Posterior cingulate gyrus (tissue), 11 donors: ENCODE results near the gene TUBB3.

Experiments
- DNase-seq, 10 donors: peaks; one replicate each; pipeline versions ENCODE4 v3.0.0 to v3.0.0-alpha.2; 2020 to 2021; ENCODE audit warnings: mixed read lengths in 3 of 10
- intact Hi-C: fragments of 100-400 bp; cut with DNase I; formaldehyde crosslinking; loops from one replicate; pipeline ENCODE4 v1.15.1; 2023

Gene TUBB3

DNA sequence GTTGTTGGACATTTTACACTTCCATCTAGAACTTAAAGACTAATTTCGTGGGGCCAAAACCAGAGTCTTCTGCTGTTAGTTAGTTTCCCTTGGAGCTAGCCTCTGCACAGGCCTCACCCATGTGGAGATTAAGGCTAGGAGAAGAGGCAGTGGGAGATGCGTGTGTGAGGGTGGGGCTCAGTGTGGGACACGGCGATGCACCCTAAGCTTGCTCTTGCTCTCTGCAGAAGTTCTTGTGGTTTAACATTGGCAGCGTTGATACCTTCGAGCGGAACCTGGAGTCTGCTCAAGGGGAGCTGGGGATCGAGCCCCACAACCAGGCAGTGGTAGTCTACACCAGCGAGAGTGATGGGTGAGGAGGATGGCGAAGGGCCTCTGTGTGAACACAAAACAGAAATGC is 62.1 kb downstream of the TUBB3 start:
- peak in 2 of 10 donors; percentile 24 to 50 for DNase-seq
- intact Hi-C loops: no loop called here
